ENCODE results near the gene PTPN6. TPM values are rescaled to one million over a fixed set of nuclear protein-coding genes. Genes with fewer than 3 reads are reported as not detected.

The PTPN6 gene
- total and polyA plus RNA-seq, 9 of the 15 experiments (the other 6 are each of a cell fraction or from before 2014, with no cell fraction given) = 1.5 to 5.1 (median 3.9) TPM

DNA sequence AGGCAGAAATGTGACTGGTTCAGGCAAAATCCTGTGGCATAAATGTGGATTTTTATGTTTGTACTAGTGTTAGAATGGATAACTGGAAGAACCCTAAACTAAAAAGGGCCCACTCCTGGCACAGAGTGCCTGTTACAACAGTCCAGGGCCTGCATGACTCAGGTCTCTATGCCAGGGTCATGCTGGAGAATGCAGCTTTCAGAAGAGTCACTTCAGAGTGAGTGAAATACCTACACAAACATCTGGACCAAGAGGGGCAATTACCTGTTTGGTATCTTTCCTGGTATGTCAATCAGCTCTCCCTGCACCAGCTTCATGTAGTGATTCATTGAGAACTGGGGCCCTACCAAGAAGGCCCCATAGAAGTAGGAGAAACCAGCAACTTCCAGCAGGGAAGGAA, 29.6 kb downstream of the PTPN6 start (continued):
- no peak for TF ChIP-seq LARP7 (IDR thresholded peaks at IDR 0.05)
- no peak for TF ChIP-seq CREBBP (IDR thresholded peaks at IDR 0.05; ENCODE audit: low read depth, low read length)
- no peak for TF ChIP-seq KDM4B (IDR thresholded peaks at IDR 0.05; ENCODE audit: borderline replicate concordance in 2 of 2, low read depth in 1 of 2)
- TF ChIP-seq NCOR1 (IDR thresholded peaks at IDR 0.05) = no peak

DNA sequence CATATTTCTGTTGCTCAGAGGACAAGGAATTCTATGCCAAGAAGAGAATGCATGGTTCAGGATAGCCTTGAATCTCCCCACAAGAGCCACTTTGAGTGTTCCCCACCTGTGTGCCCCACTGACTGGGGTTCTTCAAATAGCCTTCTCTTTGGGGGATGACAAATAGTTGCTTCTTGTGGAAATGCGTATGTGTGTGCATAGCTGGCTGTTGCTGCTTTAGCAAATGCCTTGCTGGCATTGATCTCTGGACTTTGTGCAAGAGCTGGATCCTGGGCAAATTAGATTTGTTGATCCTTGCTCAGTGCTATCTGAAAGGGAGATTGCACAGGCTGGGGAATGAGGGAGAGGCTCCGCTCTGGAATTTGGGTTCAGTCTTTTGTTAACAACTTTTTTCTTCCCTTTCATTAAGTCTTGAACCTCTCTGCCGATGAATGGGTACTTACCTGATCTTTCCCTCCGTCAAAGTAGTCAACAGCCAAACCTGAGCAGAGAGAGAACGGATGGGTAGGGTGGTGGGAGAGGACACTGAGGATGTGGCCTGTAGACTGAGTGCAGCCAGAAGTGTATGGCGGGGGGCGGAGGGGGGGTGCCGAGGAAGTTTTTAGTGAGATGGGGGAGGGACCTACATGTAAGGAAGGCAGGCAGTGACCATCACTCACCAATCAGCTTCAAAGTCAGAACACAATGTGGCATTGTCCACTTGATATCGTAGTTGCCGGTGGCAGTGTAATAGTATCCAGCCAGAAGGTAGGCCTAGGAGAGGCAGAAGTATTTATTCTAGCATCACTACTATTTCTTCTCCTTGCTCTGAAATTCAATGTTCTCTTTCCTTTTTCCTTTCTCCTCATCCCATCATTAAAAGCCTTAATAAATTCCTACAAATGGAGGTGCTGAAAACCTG, 30.2 kb downstream of the PTPN6 start:
- no peak overlapping the region for H3K4me2 ChIP-seq (ENCODE audit: insufficient read depth, low read length)
- H3K9me3 ChIP-seq (replicated peaks; ENCODE audit: control insufficient read depth, insufficient read depth, low read depth, low read length) = no peaks in the 10 kb centered on the region
- DNase-seq (ENCODE audit: extremely low read depth in 1 of 4, low spot score in 3 of 4) (no peak), ATAC-seq (no peak), FAIRE-seq (no peak)
- BruUV-seq (replicated peaks) = no TSS peak
- H3K4me1 ChIP-seq (replicated peaks in 1 of 2; ENCODE audit: control insufficient read depth in 2 of 2, insufficient read depth in 2 of 2, low read length in 2 of 2) = peaks cover 0 to 4% of the 10 kb centered on the region in 2 experiments; a peak in 1 of 5 replicates
- ChIA-PET CTCF (ENCODE audit: low intra/inter-chr PET ratio) (no interaction called here), POLR2A (interaction anchor here (0.6 to 1.0 kb wide), 2 partner anchors 15 to 1265 kb away, joined by 3 read pairs; no protein-coding TSS in a partner anchor)
- no peaks in the 10 kb centered on the region for H4K20me1 ChIP-seq (replicated peaks; ENCODE audit: control insufficient read depth, insufficient read depth, low read length)
- TF ChIP-seq, protein P1, sequence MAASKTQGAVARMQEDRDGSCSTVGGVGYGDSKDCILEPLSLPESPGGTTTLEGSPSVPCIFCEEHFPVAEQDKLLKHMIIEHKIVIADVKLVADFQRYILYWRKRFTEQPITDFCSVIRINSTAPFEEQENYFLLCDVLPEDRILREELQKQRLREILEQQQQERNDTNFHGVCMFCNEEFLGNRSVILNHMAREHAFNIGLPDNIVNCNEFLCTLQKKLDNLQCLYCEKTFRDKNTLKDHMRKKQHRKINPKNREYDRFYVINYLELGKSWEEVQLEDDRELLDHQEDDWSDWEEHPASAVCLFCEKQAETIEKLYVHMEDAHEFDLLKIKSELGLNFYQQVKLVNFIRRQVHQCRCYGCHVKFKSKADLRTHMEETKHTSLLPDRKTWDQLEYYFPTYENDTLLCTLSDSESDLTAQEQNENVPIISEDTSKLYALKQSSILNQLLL (CRISPR knock-in tag; IDR thresholded peaks at IDR 0.05; ENCODE audit: borderline replicate concordance) = no peak
- TF ChIP-seq SAP30 (IDR thresholded peaks at IDR 0.05; ENCODE audit: borderline replicate concordance, insufficient read depth, low read depth, low read length, poor library complexity, severe bottlenecking) = no peak
- TF ChIP-seq PCBP1 (IDR thresholded peaks at IDR 0.05; ENCODE audit: low read depth, low read length, poor library complexity, severe bottlenecking) = no peak
- TF ChIP-seq, protein P2, sequence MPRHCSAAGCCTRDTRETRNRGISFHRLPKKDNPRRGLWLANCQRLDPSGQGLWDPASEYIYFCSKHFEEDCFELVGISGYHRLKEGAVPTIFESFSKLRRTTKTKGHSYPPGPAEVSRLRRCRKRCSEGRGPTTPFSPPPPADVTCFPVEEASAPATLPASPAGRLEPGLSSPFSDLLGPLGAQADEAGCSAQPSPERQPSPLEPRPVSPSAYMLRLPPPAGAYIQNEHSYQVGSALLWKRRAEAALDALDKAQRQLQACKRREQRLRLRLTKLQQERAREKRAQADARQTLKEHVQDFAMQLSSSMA (CRISPR knock-in tag; IDR thresholded peaks at IDR 0.05) = no peak
- no peak for TF ChIP-seq KLF16 (IDR thresholded peaks at IDR 0.05)
- no peak overlapping the region for H3K9ac ChIP-seq (ENCODE audit: insufficient read depth in 1 of 2, low read depth in 2 of 2, low read length in 2 of 2)
- H2AFZ ChIP-seq (ENCODE audit: low read depth, low read length) = no peak overlapping the region
- no peaks in the 10 kb centered on the region for H3K27me3 ChIP-seq (ENCODE audit: control insufficient read depth in 2 of 2, insufficient read depth in 2 of 2, low read length in 2 of 2)
- in situ Hi-C loops (cut with MboI) = no loop called here
- WGBS (ENCODE audit: insufficient coverage, low coverage, missing lambda C conversion rate) = 93% methylated on average over 5 of the region's 10 CpGs
- no peak overlapping the region for H3K27ac ChIP-seq (ENCODE audit: extremely low read depth, low read depth, low read length)
- no peaks in the 10 kb centered on the region for H3K79me2 ChIP-seq (ENCODE audit: control insufficient read depth, insufficient read depth, low read length)
- H3K36me3 ChIP-seq (ENCODE audit: control insufficient read depth, insufficient read depth, low read length) = peaks cover 70% of the 10 kb centered on the region
- intact Hi-C loops (cut with micrococcal nuclease) = no loop called here
- H3K9me1 ChIP-seq (ENCODE audit: control insufficient read depth, insufficient read depth, low read length) = no peaks in the 10 kb centered on the region
- H3K4me3 ChIP-seq = no peak overlapping the region

All from K562 (cell line).